NCI-H345 treated with DMSO at 0.1 percent for 48 hours (cell line): ENCODE measurements around the gene MYO1H.

ENCODE experiments used
- DNase-seq: peaks from one replicate; lab custom pipeline; 2025; ENCODE audit not compliant: unreplicated experiment; lab: John Stamatoyannopoulos, UW

MYO1H gene

DNA sequence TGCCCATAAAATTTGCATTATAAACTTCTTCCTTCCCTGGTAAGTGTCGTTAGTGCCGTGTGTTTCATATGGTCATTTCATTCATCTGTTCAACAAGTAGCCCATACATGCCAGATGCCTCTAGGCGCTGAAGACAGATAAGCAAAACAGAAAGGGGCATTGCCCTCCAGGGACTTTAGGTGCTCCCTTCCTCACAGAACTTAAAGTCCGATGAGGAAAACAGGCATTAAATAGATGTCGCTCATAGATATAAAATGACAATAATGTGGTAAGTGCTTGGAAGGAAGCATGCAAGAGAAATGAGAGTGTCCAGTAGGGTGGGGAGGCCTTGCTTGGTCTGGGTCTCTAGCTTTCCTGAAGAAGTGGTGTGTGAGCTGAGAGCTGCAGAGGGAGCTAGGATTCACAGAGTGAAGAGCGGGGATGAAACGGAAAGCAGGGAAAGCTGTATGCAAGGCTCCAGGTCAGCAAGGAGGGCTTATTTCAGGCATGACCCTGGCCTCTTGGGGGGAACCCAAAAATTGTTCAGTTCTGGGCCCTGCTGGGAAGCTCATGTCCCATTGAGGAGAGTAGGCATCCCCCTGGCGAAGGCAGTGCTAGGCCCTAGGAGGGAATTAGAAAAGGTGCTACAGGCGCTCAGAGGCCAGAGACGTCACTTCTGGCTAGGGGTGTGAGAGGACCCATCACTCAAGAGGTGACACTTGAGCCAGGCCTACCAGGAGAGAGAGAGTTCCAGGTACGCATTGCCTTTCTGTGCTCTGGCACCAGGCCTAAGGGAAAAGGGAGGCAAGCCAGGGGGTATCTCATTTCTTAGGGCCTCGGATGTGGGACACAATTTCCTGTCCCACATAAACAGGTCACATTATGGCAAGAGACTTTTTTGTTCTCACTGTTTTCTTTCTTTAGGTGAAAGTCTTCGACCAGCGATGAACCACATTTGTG is 141.6 kb downstream of the MYO1H start:
- DNase-seq: no peak

DNA sequence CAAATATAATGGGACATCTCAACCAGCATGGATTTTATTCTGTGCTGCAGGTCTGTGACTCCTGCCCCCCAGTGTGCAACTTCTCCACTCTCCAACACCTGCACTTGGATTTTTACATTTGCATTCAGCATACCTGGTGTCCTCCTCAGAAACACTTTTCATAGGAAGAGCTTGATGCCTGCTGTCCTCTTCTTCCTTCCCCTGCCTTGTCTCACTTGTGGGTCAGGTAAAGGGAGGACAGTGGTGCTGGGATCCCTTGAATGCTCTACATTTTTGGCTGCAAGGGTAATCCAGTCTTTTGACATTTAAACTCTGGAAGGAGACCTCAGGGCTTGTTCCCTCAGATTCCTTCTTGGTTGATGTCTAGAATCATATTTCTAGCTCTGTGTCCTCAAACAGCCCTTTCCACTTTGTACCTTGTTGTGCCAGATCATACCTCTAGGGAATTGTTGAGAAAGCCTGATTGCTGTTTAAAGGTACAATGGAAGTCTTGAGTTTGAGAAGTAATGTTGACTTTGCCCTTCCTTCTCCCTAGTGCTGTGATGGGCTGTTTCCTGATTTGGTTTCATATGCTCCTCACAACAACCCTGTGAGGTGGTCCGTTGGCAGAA is 142.4 kb downstream of the MYO1H start:
- DNase-seq: no peak

DNA sequence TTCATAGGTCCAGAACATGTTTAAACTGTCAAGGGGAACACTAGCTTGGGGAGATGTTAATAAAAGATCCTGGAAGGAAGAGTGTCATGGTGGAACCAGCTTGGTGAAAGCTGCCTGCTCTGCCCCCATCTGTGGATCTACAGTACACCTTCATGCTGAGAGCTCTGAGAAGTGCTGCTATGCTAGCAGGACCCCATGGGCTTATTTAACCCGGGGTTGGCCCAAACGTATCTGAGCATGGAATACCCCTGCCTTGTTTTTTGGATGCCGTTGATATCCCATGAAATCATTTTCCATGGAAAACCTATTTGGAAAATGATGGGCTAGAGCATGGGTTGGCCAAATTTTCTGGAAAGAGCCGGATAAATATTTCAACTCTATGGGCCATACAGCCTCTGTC is 144.0 kb downstream of the MYO1H start:
- no peak for DNase-seq

DNA sequence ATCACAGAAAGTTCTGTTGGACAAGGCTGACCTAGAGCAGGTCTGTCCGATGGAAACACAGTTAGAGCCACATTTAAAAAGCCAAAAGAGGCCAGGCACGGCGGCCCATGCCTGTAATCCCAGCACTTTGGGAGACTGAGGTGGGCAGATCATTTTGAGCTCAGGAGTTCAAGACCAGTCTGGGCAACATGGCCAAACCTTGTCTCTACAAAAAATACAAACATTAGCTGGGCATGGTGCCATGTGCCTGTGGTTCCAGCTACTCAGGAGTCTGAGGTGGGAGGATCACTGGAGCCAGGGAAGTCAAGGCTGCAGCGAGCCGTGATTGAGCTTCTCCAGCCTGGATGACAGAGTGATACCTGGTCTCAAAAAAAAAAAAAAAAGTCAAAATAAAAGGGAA is 144.7 kb downstream of the MYO1H start:
- DNase-seq: no peak

DNA sequence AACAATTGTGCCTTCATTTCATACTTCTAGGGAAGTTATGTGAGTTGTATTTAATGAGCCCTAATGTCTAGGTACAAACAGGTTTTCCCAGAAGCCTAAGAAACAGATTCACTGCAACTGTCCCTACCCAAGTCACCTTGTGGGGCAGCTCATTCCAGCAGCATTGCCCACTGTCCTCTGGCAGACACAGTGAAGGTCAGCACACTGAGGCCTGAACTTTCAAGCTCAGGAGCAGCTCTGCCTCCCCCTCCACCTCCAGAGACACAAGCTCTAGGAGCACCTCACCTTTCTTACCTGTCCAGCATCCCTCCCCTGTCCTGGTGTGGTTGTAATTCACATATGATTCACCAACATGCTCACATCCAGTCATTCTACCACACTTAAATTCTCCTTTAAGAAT is 145.4 kb downstream of the MYO1H start:
- no peak for DNase-seq

DNA sequence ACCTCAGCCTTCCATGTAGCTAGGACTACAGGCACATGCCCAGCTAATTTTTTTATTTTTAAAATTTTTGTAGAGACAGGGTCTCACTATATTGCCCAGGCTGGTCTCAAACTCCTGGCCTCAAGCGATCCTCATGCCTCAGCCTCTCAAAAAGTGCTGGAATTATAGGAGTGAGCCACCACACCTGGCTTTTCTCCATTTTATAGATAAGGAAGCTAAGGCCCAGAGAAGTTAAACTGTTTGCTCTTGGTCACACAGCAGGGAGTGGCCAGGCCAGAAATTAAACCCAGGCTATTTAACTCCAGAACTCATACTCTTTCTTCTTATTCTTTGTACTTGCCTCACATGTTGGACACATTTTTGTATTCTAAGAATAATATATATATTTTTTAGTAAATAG is 146.2 kb downstream of the MYO1H start:
- no peak for DNase-seq

DNA sequence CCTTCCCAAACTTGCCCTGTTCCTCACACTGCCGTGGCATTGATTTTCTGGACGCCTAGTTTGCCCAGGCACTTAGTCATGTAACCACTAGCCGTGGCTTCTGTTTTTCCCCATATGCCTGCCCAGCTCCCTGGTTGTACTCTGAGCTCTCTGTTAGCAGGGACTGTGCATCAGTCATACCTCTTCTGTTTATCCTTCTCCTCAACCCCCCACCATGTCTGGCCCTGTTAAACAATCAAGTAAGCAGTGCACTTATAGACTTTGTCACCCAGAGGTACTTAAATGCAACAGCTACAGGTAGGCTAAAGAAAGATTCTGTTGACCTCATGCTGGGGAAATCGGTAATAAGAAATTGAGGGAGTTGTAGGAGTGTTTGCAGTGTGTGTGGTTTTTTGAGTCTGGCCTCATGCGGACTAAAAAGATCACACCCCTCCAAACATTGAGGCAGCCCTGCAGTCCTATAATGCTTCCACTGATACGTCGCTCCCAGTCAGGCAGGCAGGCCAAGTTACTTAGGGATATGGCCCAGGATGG is 146.7 kb downstream of the MYO1H start:
- DNase-seq: no peak

DNA sequence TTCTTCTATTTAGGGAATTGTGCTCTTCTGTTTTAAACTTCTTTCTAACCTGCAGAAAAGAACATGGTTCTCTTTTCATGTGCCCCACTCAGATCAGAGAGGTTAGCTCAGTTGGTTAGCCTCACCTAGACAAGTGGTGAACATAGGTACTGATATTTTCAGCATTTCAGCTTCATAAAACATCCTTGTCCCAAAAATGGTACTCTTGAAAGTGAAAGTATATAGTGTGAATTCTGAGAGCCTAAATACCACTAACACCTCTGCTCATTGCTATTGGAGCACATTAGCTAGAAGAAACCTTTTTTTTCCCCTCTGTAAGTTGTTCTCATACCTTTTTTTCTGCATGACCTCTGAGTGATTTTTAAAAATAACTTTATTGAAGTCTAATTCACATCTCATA is 147.3 kb downstream of the MYO1H start:
- DNase-seq: no peak

DNA sequence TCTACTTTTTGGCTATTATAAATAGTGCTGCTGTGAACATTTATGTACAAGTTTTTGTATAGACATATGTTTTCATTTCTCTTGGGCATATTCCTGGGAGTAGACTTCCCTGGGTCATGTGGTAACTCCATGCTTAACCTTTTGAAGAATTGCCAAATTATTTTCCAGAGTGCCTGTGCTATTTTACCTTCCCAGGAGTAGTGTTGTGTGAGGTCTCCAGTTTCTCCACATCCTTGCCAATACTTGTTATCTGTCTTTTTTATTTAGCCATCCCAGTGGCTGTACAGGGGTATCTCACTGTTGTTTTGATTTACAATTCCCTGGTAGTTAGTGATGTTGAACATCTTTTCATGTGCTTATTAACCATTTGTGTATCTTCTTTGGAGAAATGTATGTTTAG is 148.6 kb downstream of the MYO1H start:
- DNase-seq: no peak

DNA sequence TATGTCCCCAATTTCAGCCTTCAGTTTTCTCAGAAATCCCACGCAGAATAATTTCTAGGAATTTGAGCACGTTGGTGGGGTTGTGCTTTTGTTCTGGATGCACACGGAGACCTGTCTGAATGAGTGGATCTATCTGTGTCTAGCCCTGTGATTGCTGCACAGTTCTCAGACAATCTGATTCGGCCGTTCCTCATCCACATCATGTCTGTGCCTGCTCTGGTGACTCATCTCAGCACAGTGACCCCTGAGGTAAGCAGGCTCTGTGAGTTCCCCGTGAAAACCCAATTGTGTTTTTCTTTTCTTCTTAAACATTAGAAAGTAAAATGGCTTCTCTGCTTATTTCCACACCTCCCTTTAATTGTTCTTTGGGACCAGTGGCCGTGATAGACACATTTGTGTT is 150.0 kb downstream of the MYO1H start:
- DNase-seq: no peak
